GM13977 (cell line): ENCODE measurements around the gene DOCK3.

Experiments
- DNase-seq: peaks from one replicate; pipeline ENCODE4 v3.0.0; 2012; ENCODE audit warnings: low spot score
- in situ Hi-C: fragments of 300-500 bp; cut with MboI; formaldehyde crosslinking; loops from one replicate; pipeline ENCODE4 v1.12.0; 2022; ENCODE audit warnings: low sequenced_read_pairs, low pct_unique_long_range_greater_than_20kb, mixed read lengths, inconsistent platforms; ENCODE audit not compliant: unreplicated experiment
- TF ChIP-seq, protein P1 (sequence below): IDR thresholded peaks from 2 replicates; pipeline ENCODE4 v1.5.1; 2012; ENCODE audit warnings: mild to moderate bottlenecking, control low read depth; ENCODE audit not compliant: insufficient read depth; ENCODE audit errors: extremely low read depth, missing control alignments

Gene DOCK3

DNA sequence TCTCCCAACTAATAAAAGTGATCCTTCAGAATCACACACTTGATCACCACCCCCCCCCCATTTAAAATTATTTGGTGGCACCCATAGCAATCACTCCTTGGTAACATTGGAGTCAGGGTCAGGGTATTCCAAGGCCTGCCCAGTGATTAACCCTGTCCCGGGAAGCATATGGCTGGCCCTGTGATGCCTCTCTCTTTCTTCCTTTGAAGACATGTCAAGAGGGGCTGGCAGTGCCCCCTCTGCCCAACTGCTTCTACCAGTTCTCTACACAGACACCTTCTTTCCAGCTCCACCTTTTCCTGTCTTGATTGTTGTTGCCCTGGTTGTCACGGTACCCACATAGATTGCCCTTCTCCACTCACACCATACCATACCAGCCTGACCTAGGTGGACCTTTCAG lies 679.4 kb downstream of the DOCK3 start:
- in situ Hi-C loops, result no loop called here
- no peak for DNase-seq
- TF ChIP-seq, protein P1, sequence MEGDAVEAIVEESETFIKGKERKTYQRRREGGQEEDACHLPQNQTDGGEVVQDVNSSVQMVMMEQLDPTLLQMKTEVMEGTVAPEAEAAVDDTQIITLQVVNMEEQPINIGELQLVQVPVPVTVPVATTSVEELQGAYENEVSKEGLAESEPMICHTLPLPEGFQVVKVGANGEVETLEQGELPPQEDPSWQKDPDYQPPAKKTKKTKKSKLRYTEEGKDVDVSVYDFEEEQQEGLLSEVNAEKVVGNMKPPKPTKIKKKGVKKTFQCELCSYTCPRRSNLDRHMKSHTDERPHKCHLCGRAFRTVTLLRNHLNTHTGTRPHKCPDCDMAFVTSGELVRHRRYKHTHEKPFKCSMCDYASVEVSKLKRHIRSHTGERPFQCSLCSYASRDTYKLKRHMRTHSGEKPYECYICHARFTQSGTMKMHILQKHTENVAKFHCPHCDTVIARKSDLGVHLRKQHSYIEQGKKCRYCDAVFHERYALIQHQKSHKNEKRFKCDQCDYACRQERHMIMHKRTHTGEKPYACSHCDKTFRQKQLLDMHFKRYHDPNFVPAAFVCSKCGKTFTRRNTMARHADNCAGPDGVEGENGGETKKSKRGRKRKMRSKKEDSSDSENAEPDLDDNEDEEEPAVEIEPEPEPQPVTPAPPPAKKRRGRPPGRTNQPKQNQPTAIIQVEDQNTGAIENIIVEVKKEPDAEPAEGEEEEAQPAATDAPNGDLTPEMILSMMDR, result no peak

DNA sequence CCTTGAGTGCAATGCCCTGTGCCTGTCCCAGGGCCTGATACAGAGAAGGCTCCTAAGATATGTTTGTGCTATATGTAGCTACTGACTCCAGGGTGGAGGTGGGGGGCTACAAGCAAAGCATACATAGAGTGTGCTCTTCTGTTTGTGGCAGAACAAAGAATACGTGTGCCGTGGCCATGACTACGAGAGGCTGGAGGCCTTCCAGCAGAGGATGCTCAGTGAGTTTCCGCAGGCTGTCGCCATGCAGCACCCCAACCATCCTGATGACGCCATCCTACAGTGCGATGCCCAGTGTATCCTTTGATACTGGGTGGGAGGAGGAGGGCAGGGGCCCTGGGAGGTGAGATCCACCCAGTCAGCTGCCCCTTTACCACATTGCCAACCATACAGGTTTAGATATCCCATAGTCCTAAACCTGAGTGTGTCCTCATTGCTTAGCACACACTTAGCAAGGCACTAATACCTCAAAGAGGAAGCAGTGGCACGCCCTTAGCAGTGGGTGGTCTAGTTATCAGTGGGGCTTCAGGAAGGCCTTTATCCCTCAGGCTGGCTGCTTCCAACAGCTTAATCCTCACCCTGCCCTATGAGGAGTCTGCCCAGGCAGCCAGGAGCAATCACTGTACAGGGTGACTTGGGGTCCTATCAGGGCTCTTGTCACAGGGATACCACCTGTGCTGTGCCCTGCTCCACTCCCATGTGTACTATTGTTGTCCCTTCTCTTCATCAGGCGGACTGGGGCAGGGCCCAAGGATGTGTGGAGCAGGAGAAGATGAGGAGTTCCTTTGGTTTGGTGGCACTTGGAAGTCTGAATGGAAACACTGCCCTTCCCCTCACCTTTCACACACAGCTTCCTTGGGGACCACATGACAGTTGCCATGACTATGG lies 680.2 kb downstream of the DOCK3 start:
- in situ Hi-C loops, result no loop called here
- TF ChIP-seq, protein P1, result no peak
- DNase-seq, result no peak

DNA sequence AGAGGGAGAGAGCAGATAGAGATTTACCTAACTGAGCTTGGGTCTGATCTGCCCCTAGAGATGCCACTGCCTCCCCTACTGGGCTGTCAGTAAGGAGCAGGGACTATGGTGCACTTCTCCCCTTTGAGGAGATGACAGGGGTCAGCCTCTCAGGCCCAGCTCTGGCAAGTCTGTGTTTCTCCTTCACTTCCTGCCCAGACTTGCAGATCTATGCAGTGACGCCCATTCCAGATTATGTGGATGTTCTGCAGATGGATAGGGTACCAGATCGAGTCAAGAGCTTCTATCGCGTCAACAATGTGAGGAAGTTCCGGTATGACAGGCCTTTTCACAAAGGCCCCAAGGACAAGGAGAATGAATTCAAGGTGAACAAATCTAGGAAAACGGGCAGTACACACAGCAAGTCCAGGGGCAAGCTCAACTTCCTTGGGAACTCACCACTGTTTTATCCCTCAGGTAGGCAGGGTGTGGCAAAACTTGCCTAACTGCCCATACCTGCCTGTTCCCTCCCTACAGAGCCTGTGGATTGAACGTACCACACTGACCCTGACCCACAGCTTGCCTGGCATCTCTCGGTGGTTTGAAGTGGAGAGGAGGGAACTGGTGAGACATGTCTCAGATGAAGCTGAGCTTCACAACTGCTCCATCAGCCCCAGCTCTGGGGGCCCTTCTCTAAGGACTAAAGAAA lies 681.3 kb downstream of the DOCK3 start:
- in situ Hi-C loops, result no loop called here
- DNase-seq, result no peak
- TF ChIP-seq, protein P1, result no peak

DNA sequence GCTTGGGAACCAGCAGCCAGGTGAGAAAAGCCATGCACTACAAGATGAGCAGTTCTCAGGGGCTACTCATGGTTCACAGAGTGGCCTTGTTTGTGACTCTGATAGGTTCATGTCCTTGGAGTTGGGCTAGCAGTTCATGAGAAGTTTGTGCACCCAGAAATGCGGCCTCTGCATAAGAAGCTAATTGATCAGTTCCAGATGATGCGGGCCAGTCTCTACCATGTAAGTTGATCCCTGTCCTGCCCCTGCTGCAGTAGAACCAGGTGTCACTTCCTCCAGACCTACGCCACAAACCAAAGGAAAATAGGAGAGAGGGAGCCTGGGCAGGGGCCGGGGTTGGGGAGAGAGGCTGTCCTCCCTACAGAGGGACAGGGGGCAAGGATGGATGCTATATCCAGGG lies 683.1 kb downstream of the DOCK3 start:
- TF ChIP-seq, protein P1, result no peak
- in situ Hi-C loops, result no loop called here
- no peak for DNase-seq

DNA sequence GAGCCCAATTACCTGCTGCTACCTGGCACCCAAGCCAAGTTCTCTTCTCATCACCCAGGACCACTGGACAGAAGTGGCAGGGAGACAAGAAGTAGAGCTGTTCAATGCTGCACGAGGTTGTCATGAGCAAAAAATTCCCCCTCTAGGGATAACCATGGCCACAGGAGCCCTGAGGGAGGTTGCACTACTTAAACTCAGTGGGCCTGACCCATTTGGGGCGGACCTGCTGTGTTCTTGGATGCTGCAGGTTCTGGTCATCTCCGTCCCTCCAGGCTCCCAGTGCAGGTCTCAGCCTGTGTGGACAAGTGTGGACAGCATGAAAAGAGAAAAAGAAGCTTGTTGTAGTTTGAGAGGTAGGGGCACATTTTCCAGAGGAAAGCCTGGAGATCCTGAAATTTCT lies 684.3 kb downstream of the DOCK3 start:
- TF ChIP-seq, protein P1, result no peak
- DNase-seq, result no peak
- in situ Hi-C loops, result no loop called here

DNA sequence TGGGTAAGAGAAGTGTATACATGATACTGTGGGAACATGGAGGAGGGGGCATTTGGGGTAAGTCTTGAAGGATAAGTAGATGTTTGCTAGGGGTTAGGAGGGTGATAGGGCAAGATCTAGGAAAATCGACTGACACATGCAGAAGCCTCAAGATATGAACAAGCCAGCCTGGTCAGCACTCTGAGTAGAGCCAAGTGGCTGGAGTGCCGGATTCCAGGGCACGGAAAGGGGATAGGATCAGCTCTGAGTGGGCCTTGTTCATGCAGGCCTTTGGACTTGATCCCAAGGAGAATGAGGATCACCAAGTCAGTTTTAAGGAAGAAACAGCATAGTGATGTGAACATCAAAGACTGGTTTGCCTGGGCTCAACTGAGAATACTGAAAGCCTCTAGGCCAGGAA lies 686.1 kb downstream of the DOCK3 start:
- TF ChIP-seq, protein P1, result no peak
- in situ Hi-C loops, result no loop called here
- no peak for DNase-seq
